H1 (cell line): ENCODE measurements around the gene OPN1SW. TPM values are rescaled to one million over a fixed set of nuclear protein-coding genes. Genes with fewer than 3 reads are reported as not detected.

ENCODE experiments used
- ATF3 ChIP-seq: IDR thresholded peaks from 2 replicates; pipeline ENCODE4 v1.6.1; 2011; ENCODE audit warnings: low read depth, mild to moderate bottlenecking, low read length; ENCODE audit not compliant: insufficient read depth
- CHD7 ChIP-seq: fragments of 300-600 bp; sonication (generic); IDR thresholded peaks from 2 replicates; pipeline ENCODE4 v1.7.1; 2012; ENCODE audit warnings: low read length, moderate library complexity, mild to moderate bottlenecking, inconsistent platforms; ENCODE audit not compliant: insufficient replicate concordance
- KDM1A ChIP-seq: fragments of 200-600, 300-600 bp; sonication (generic); IDR thresholded peaks from 2 replicates; pipeline ENCODE4 v1.7.1; 2016; ENCODE audit warnings: mild to moderate bottlenecking, low read length, borderline replicate concordance
- NANOG ChIP-seq: IDR thresholded peaks from 2 replicates; pipeline ENCODE4 v1.6.1; 2011; ENCODE audit warnings: low read length, low read depth, mild to moderate bottlenecking, inconsistent platforms; ENCODE audit not compliant: insufficient read depth, poor library complexity, severe bottlenecking
- POLR2AphosphoS5 ChIP-seq: IDR thresholded peaks from 2 replicates; pipeline ENCODE4 v1.6.1; 2011; ENCODE audit warnings: low read depth, low read length
- SAP30 ChIP-seq: fragments of 300-600 bp; sonication (generic); IDR thresholded peaks from 2 replicates; pipeline ENCODE4 v1.7.1; 2012; ENCODE audit warnings: low read length, moderate library complexity, mild to moderate bottlenecking, inconsistent platforms; ENCODE audit not compliant: insufficient read depth, insufficient replicate concordance
- SP2 ChIP-seq: IDR thresholded peaks from 2 replicates; pipeline ENCODE4 v1.6.1; 2012; ENCODE audit warnings: mild to moderate bottlenecking, low read length, inconsistent platforms
- SRF ChIP-seq: IDR thresholded peaks from 2 replicates; pipeline ENCODE4 v1.6.1; 2011; ENCODE audit warnings: mild to moderate bottlenecking, low read depth, low read length, moderate library complexity
- polyA plus RNA-seq, 7 experiments: library from polyadenylated mRNA; depleted of rRNA in 3 of 7; stranded (reverse) in 5 of 7; unstranded in 2 of 7; fragments of >200 nt in 5 of 7; fragments of 200-250 nt in 2 of 7; gene quantifications; 1 replicate in 5 of 7; 2 replicates in 1 of 7; 4 replicates in 1 of 7; pipeline versions ENCODE4 v1.2.1 to v1.2.3, GENCODE V29; 2011 to 2013; ENCODE audit warnings: missing spikeins in 2 of 7, mixed read lengths in 2 of 7
- total RNA-seq: library from RNA; stranded (reverse); fragmentation: NEBNext Ultra II Directional; extraction: Animal tissue kit (Norgen Biotek cat#: 25700); gene quantifications from 2 replicates; pipeline ENCODE4 v1.2.1, GENCODE V29; 2021

The OPN1SW gene
- total and polyA plus RNA-seq, 2 of the 8 experiments (the other 6 are each of a cell fraction or from before 2014, with no cell fraction given) = not detected

- TF ChIP-seq CHD7 (no peak), NANOG (no peak), SP2 (no peak), SRF (no peak), ATF3 (no peak), POLR2AphosphoS5 (no peak), SAP30 (no peak), KDM1A (no peak)
These were observed 28.1 kb downstream of the OPN1SW start (continued) for GRCh38 chr7:128747327-128748079.
